Lower leg skin (tissue), 4 donors: ENCODE results near the gene AP4E1. TPM values are rescaled to one million over a fixed set of nuclear protein-coding genes. Genes with fewer than 3 reads are reported as not detected.

Experiments used
- DNase-seq, 2 donors: peaks; one replicate each; pipeline ENCODE4 v3.0.0-alpha.2; 2019; ENCODE audit warnings: low spot score in 2 of 2
- H3K4me3 ChIP-seq: fragments of 200-600 bp; sonication (generic); 2 replicates; pipeline ENCODE4 v1.5.1; 2017; ENCODE audit warnings: mild to moderate bottlenecking, low read depth; ENCODE audit not compliant: poor library complexity, severe bottlenecking
- POLR2A ChIP-seq, 2 donors: fragments of 450-650 bp; IDR thresholded peaks; one replicate each; pipeline ENCODE4 v1.6.1; 2016 to 2017; ENCODE audit warnings: antibody characterized with exemption in 2 of 2, mild to moderate bottlenecking in 1 of 2, moderate library complexity in 1 of 2
- WGBS, 2 donors: methylation state at CpG; one replicate each; pipeline ENCODE4 v1.1.5; 2018; 5-methylcytosine and 5-hydroxymethylcytosine counted together
- intact Hi-C: fragments of 100-400 bp; cut with DNase I; formaldehyde crosslinking; loops from one replicate; pipeline ENCODE4 v1.15.0; 2023; ENCODE audit warnings: low total_unique reads
- total RNA-seq, 4 donors: library from RNA; depleted of rRNA; stranded (reverse); fragments of >200 nt; gene quantifications; one replicate each; pipeline ENCODE4 v1.1.0, GENCODE V29; 2016
- TF ChIP-seq, protein P1 (sequence below), 3 donors: fragments of 450-650 bp; IDR thresholded peaks; one replicate each; pipeline ENCODE4 v1.5.1; 2016; ENCODE audit warnings: antibody characterized with exemption in 3 of 3, mild to moderate bottlenecking in 3 of 3, moderate library complexity in 2 of 3

Gene AP4E1
- total RNA-seq, 4 donors from 2014 or later = 13.6 to 18.2 (median 15.2) TPM

DNA sequence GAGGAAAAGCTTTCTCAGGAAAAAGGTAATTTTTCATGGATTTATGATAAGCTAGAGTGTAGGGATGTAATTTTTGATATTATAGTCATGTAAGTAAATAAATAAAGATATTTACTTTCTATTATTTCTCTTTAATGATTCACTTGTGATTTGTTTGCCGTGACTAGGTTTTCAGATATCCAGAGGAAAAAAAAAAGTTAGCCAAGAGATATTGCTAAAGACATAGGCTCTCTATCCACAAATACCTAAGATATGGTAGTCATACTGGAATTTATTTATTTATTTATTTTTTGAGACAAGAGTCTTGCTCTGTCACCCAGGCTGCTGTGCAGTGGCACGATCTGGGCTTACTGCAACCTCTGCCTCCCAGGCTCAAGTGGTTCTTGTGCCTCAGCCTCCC lies 59.9 kb downstream of the AP4E1 start:
- TF ChIP-seq, protein P1, sequence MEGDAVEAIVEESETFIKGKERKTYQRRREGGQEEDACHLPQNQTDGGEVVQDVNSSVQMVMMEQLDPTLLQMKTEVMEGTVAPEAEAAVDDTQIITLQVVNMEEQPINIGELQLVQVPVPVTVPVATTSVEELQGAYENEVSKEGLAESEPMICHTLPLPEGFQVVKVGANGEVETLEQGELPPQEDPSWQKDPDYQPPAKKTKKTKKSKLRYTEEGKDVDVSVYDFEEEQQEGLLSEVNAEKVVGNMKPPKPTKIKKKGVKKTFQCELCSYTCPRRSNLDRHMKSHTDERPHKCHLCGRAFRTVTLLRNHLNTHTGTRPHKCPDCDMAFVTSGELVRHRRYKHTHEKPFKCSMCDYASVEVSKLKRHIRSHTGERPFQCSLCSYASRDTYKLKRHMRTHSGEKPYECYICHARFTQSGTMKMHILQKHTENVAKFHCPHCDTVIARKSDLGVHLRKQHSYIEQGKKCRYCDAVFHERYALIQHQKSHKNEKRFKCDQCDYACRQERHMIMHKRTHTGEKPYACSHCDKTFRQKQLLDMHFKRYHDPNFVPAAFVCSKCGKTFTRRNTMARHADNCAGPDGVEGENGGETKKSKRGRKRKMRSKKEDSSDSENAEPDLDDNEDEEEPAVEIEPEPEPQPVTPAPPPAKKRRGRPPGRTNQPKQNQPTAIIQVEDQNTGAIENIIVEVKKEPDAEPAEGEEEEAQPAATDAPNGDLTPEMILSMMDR (IDR thresholded peaks at IDR 0.05) = no peak
- intact Hi-C loops = no loop called here
- no peak for DNase-seq
- 90 to 95% methylated on average over 2 of the region's 2 CpGs for WGBS, 2 donors
- H3K4me3 ChIP-seq = no peak overlapping the region

DNA sequence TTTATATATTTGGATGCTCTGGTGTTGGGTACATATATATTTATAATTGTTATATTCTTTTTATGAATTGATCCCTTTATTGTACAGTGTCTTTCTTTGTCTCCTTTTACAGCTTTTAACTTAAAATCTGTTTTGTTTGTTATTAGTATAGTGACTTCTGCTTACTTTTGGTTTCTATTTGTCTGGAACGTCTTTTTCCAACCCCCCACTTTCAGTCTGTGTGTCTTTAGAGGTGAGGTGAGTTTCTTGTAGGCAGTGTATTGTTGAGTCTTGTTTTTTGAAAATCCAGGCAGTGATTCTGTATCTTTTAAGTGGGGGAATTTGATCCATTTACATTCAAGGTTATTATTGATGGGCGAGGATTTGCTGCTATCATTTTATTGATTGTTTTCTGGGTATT lies 62.0 kb downstream of the AP4E1 start:
- WGBS, 2 donors = 96% methylated on average over 2 of the region's 2 CpGs
- TF ChIP-seq POLR2A (IDR thresholded peaks at IDR 0.05) = no peak
- TF ChIP-seq, protein P1 (IDR thresholded peaks at IDR 0.05) = no peak
- intact Hi-C loops = no loop called here
- no peak for DNase-seq
- no peak overlapping the region for H3K4me3 ChIP-seq

DNA sequence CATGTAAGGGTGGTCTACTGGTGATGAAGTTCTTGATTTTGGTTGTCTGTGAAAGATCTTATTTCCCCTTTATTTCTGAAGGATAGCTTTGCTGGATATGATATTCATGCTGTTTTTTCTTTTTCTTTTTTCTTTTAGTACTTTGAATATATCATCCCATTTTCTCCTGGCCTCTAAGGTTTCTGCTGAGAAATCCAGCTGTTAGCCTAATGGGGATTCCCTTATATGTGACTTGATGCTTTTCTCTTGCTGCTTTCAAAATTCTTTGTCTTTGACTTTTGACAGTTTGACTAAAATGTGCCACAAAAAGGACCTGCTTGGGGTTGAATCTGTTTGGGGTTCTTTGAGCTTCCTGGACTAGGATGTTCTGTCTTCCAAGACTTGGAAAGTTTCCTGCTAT lies 62.6 kb downstream of the AP4E1 start:
- intact Hi-C loops = no loop called here
- H3K4me3 ChIP-seq = no peak overlapping the region
- no peak for DNase-seq
- no peak for TF ChIP-seq POLR2A (IDR thresholded peaks at IDR 0.05)
- TF ChIP-seq, protein P1 (IDR thresholded peaks at IDR 0.05) = no peak

DNA sequence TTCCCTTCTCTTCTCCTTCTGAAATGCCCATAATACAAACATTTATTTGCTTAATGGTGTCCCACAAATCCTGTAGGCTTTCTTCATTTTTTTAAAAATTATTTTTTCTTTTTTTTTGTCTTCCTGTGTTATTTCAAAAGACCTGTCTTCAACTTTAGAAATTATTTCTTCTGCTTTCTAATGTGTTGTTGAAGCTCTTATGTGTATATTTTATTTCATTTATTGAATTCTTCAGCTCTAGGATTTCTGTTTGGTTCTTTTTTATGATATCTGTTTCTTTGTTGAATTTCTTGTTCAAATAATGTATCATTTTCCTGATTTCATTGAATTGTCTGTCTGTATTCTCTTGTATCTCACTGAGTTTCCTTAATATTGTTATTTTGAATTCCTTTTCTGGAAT lies 63.1 kb downstream of the AP4E1 start:
- no peak for DNase-seq
- TF ChIP-seq POLR2A (IDR thresholded peaks at IDR 0.05) = no peak
- TF ChIP-seq, protein P1 (IDR thresholded peaks at IDR 0.05) = no peak
- intact Hi-C loops = no loop called here
- no peak overlapping the region for H3K4me3 ChIP-seq

DNA sequence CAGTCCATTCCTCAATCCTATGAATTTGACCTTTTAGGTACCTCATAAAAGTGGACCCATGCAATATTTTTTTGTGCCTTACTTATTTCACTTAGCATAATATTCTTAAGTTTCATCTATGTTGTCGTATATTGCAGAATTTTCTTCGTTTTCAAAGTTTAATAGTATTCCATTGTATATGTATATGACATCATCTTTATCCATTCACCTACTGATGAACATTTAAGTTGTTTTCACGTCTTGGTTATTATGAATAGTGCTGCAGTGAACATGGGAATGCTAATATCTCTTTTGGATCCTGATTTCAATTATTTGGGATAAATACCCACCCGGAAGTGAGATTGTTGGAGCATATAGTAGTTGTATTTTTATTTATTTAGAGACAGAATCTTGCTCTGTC lies 65.1 kb downstream of the AP4E1 start:
- no peak for TF ChIP-seq POLR2A (IDR thresholded peaks at IDR 0.05)
- TF ChIP-seq, protein P1 (IDR thresholded peaks at IDR 0.05) = no peak
- WGBS, 2 donors = 74 to 98% methylated on average over 4 of the region's 4 CpGs
- no peak overlapping the region for H3K4me3 ChIP-seq
- no peak for DNase-seq
- intact Hi-C loops = no loop called here

DNA sequence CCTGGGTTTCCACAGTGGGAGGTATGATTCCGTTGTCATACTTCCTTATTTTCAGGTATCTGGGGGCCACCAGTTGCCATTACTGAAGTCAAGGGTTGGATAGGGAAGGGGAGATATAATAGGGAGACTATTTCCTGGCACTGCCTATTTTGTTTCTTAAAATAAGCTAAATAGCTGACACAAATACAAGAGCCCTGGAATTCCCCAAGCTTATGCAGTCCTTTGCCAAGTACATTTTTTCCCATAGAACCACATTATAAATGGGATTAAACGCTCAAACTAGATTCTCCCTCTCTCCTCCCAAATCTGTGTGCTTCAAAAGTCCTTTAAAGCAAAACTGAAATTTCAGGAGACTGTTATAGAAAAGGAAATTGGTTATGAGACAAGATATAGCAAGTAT lies 68.7 kb downstream of the AP4E1 start:
- 45 to 56% methylated on average over 2 of the region's 2 CpGs for WGBS, 2 donors
- DNase-seq = no peak
- no peak for TF ChIP-seq POLR2A (IDR thresholded peaks at IDR 0.05)
- TF ChIP-seq, protein P1 (IDR thresholded peaks at IDR 0.05) = no peak
- H3K4me3 ChIP-seq = no peak overlapping the region
- intact Hi-C loops = no loop called here
